Upper lobe of left lung (tissue), 6 donors: Measurements from ENCODE around the gene ANKRD13D. TPM values are rescaled to one million over a fixed set of nuclear protein-coding genes. Genes with fewer than 3 reads are reported as not detected.

ENCODE experiments used
- ATAC-seq, 2 donors: fragments of 200-7000 bp; cut with Tn5 transposase; one replicate each; pipeline ENCODE4 v1.9.1; 2022; ENCODE audit warnings: mild to moderate bottlenecking in 2 of 2, moderate library complexity in 2 of 2; ENCODE audit not compliant: low FRiP score in 2 of 2
- DNase-seq, 2 donors: peaks; one replicate each; pipeline ENCODE4 v3.0.0-alpha.2; 2019 to 2020
- H3K27ac ChIP-seq, 4 donors: fragments of 200-600 bp; sonication (generic); one replicate each; pipeline ENCODE4 v1.5.1; 2016 to 2019
- H3K27me3 ChIP-seq, 4 donors: fragments of 200-600 bp; sonication (generic); one replicate each; pipeline ENCODE4 v1.5.1; 2017 to 2019
- H3K36me3 ChIP-seq, 4 donors: fragments of 200-600 bp; sonication (generic); one replicate each; pipeline ENCODE4 v1.5.1; 2016 to 2019
- H3K4me1 ChIP-seq, 4 donors: fragments of 200-600 bp; sonication (generic); one replicate each; pipeline ENCODE4 v1.5.1; 2018 to 2019
- H3K4me3 ChIP-seq, 4 donors: fragments of 200-600 bp; sonication (generic); one replicate each; pipeline ENCODE4 v1.5.1; 2017 to 2019; ENCODE audit warnings: mild to moderate bottlenecking in 2 of 4, moderate library complexity in 1 of 4
- H3K9me3 ChIP-seq, 4 donors: fragments of 200-600 bp; sonication (generic); one replicate each; pipeline ENCODE4 v1.5.1; 2018 to 2019
- EP300 ChIP-seq, 4 donors: sonication (generic); formaldehyde crosslinking; IDR thresholded peaks; one replicate each; pipeline ENCODE4 v1.5.1; 2017; ENCODE audit warnings: antibody characterized with exemption in 4 of 4, control low read depth in 2 of 4
- POLR2A ChIP-seq, 4 donors: fragments of 450-650 bp; IDR thresholded peaks; one replicate each; pipeline ENCODE4 v1.5.1; 2016 to 2017; ENCODE audit warnings: antibody characterized with exemption in 4 of 4, mild to moderate bottlenecking in 2 of 4
- POLR2AphosphoS5 ChIP-seq, 2 donors: sonication (generic); formaldehyde crosslinking; IDR thresholded peaks; one replicate each; pipeline ENCODE4 v1.5.1; 2017; ENCODE audit warnings: antibody characterized with exemption in 2 of 2
- whole genome bisulfite sequencing, 2 donors: methylation state at CpG; one replicate each; pipeline ENCODE4 v1.1.5; 2017 to 2018; 5-methylcytosine and 5-hydroxymethylcytosine counted together
- total RNA-seq, 6 donors: library from RNA; depleted of rRNA in 4 of 6; stranded (reverse); fragments of >200 nt in 4 of 6; gene quantifications; one replicate each; pipeline versions ENCODE4 v1.1.0 to v1.2.1, GENCODE V29; 2016 to 2021
- TF ChIP-seq, protein P1 (sequence below), 6 experiments: fragments of 450-650 bp in 4 of 6; fragments of 200-600 bp in 2 of 6; sonication (generic) in 2 of 6; IDR thresholded peaks; one replicate each; pipeline ENCODE4 v1.5.1; 2016 to 2019; ENCODE audit warnings: antibody characterized with exemption in 6 of 6
- donor health status: DM: no; HTN: no; CAD: no; lungs with moderate emphysema.
- donor health status: DM: no; HTN: yes; CAD: no; lungs with severe emphysema.

ANKRD13D gene
- total RNA-seq, 6 donors from 2014 or later, result 47.4 to 221 (median 78.3) TPM

DNA sequence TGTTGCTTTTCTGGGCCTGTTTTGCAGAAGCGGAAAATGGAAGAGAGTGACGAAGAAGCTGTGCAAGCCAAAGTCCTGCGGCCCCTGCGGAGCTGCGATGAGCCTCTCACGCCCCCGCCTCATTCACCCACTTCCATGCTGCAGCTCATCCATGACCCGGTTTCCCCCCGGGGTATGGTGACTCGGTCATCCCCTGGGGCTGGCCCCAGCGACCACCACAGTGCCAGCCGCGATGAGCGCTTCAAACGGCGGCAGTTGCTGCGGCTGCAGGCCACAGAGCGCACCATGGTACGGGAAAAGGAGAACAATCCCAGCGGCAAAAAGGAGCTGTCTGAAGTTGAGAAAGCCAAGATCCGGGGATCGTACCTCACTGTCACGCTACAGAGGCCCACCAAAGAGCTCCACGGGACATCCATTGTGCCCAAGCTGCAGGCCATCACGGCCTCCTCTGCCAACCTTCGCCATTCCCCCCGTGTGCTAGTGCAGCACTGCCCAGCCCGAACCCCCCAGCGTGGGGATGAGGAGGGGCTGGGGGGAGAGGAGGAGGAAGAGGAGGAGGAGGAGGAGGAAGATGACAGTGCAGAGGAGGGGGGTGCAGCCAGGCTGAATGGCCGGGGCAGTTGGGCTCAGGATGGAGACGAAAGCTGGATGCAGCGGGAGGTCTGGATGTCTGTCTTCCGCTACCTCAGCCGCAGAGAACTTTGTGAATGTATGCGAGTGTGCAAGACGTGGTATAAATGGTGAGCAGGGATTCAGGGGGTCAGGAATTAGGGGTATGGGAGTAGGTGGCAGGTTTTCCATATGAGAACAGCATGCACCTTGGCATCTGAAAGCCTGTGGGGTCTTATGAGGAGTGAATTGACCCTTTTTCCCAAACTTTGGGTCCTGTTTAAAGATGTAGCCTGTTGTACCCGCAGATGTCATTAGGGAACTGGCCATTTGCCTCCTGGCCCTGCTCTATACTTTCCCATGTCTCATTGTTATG lies 38.8 kb upstream of the ANKRD13D start:
- WGBS, 2 donors, result 95 to 96% methylated on average over 37 of the region's 37 CpGs
- ATAC-seq (no peak), DNase-seq (peak in 1 of 2 donors; percentile 57)
- Histone ChIP-seq H3K9me3 (no peaks in the 10 kb centered on the region), H3K4me1 (peaks cover 6 to 26% (median 13%) of the 10 kb centered on the region in 4 donors), H3K27me3 (no peaks in the 10 kb centered on the region), H3K4me3 (no peak overlapping the region), H3K36me3 (peaks cover 69 to 99% (median 89%) of the 10 kb centered on the region in 4 donors), H3K27ac (no peak overlapping the region)
- TF ChIP-seq EP300 (IDR thresholded peaks at IDR 0.05) (no peak), POLR2A (IDR thresholded peaks at IDR 0.05) (no peak), POLR2AphosphoS5 (IDR thresholded peaks at IDR 0.05) (no peak)
- TF ChIP-seq, protein P1, sequence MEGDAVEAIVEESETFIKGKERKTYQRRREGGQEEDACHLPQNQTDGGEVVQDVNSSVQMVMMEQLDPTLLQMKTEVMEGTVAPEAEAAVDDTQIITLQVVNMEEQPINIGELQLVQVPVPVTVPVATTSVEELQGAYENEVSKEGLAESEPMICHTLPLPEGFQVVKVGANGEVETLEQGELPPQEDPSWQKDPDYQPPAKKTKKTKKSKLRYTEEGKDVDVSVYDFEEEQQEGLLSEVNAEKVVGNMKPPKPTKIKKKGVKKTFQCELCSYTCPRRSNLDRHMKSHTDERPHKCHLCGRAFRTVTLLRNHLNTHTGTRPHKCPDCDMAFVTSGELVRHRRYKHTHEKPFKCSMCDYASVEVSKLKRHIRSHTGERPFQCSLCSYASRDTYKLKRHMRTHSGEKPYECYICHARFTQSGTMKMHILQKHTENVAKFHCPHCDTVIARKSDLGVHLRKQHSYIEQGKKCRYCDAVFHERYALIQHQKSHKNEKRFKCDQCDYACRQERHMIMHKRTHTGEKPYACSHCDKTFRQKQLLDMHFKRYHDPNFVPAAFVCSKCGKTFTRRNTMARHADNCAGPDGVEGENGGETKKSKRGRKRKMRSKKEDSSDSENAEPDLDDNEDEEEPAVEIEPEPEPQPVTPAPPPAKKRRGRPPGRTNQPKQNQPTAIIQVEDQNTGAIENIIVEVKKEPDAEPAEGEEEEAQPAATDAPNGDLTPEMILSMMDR (IDR thresholded peaks at IDR 0.05), result no peak

DNA sequence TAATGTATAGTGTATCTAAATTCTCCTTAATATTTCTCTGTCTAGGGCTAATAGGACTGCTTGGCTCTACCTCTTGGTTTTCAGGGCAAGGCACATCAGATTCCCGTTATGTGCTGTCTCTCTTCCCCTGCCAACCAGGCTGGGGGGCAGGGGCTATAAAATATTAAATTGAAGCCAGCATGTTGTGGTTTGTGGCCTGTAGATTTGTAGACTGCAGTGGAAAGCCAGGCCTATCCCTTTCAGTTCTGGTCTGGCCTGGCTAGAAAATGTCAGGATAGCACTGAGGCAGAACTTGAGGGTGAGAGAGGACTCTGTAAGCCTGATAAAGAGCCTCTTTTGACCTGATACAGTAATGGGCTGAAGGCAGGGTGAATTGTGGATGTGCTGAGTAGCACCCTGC lies 37.3 kb upstream of the ANKRD13D start:
- peaks cover 61 to 99% (median 90%) of the 10 kb centered on the region in 4 donors for H3K36me3 ChIP-seq
- peaks cover 6 to 26% (median 13%) of the 10 kb centered on the region in 4 donors for H3K4me1 ChIP-seq
- H3K27me3 ChIP-seq, result no peaks in the 10 kb centered on the region
- H3K4me3 ChIP-seq, result no peak overlapping the region
- no peaks in the 10 kb centered on the region for H3K9me3 ChIP-seq
- no peak for TF ChIP-seq EP300 (IDR thresholded peaks at IDR 0.05)
- TF ChIP-seq, protein P1 (IDR thresholded peaks at IDR 0.05), result no peak
- no peak for TF ChIP-seq POLR2AphosphoS5 (IDR thresholded peaks at IDR 0.05)
- no peak for TF ChIP-seq POLR2A (IDR thresholded peaks at IDR 0.05)
- ATAC-seq (no peak), DNase-seq (no peak)
- 93 to 94% methylated on average over 1 of the region's 1 CpG for WGBS, 2 donors
- no peak overlapping the region for H3K27ac ChIP-seq

DNA sequence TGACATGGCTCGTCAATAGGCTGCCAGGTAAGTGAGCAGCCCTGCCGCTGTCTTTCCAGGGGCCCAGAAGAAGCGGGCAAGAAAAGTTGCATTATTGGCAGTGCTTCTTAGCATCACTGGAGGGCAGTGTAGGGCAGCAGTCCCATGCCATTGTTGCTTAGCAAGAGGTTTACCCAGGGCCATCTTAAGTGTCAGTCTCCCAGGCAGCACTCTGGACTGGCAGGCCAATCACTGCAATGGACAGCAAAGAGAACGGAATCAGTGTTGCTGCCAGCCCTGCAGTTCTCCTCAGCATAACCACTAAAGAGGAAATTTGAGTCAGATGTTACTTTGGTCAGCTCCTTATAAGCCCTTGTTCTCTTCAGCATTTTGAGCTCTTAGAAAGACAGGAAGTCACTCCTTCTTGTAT lies 36.3 kb upstream of the ANKRD13D start:
- no peaks in the 10 kb centered on the region for H3K27me3 ChIP-seq
- H3K9me3 ChIP-seq, result no peaks in the 10 kb centered on the region
- no peak for DNase-seq
- peaks cover 4 to 22% (median 12%) of the 10 kb centered on the region in 4 donors for H3K4me1 ChIP-seq
- WGBS, 2 donors, result 71 to 77% methylated on average over 3 to 4 of the region's 4 CpGs
- H3K4me3 ChIP-seq, result no peak overlapping the region
- peak overlapping the region in 1 of 4 donors; percentile 49 for H3K27ac ChIP-seq
- H3K36me3 ChIP-seq, result peaks cover 58 to 96% (median 84%) of the 10 kb centered on the region in 4 donors
- TF ChIP-seq, protein P1 (IDR thresholded peaks at IDR 0.05), result peak in 4 of 6 experiments; percentile 12 to 41 (median 22)
- TF ChIP-seq POLR2AphosphoS5 (IDR thresholded peaks at IDR 0.05), result no peak
- ATAC-seq, result peak; percentile 66 to 71

DNA sequence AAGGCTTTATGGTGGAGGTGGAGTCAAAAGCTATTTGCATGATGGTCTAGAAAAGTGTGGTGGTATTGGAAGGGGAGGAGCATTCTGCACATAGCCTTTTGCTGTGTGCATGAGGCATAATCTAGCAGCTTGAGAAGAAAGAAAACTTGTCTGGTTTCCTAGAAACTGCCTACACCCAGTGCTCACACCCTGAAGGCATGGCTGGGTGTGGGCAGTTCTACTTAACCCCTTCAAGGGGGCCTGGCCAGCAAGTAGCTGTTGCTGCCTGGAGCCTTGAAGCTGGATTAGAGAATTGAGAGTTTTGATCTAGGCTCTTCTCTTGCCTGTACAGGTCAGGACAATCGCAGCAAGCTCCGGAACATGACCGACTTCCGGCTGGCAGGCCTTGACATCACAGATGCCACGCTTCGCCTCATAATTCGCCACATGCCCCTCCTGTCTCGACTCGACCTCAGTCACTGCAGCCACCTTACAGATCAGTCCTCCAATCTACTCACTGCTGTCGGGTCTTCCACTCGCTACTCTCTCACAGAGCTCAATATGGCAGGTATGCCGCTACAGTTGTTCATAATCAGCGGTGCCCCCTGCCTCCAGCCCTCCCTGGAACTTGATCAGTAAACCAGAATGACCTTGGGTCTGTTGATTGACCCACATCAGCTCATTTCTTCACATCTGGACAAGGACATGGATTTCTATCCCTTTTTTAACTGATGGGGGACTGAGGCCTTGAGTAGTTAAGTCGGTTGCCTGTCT lies 35.1 kb upstream of the ANKRD13D start:
- H3K36me3 ChIP-seq, result peaks cover 53 to 83% (median 72%) of the 10 kb centered on the region in 4 donors
- TF ChIP-seq POLR2A (IDR thresholded peaks at IDR 0.05), result no peak
- TF ChIP-seq, protein P1 (IDR thresholded peaks at IDR 0.05), result no peak
- TF ChIP-seq POLR2AphosphoS5 (IDR thresholded peaks at IDR 0.05), result no peak
- TF ChIP-seq EP300 (IDR thresholded peaks at IDR 0.05), result no peak
- H3K27me3 ChIP-seq, result no peaks in the 10 kb centered on the region
- WGBS, 2 donors, result 94 to 99% methylated on average over 13 to 14 of the region's 14 CpGs
- no peak overlapping the region for H3K27ac ChIP-seq
- no peak overlapping the region for H3K4me3 ChIP-seq
- H3K9me3 ChIP-seq, result no peaks in the 10 kb centered on the region
- DNase-seq (no peak), ATAC-seq (no peak)
- peaks cover 0 to 10% (median 4%) of the 10 kb centered on the region in 4 donors for H3K4me1 ChIP-seq
